ENCODE measurements around the gene GPX3. TPM values are rescaled to one million over a fixed set of nuclear protein-coding genes. Genes with fewer than 3 reads are reported as not detected.
A peak's percentile ranks its signal among the peaks of the same experiment; 100 is the strongest.

Gene GPX3
- total and polyA plus RNA-seq, 2 of the 13 experiments (the other 11 are each of a cell fraction or from before 2014, with no cell fraction given) = 33.8 to 1,892 TPM

- TF ChIP-seq ELF3 (CRISPR knock-in tag; IDR thresholded peaks at IDR 0.05) (peak; percentile 73), TBX2 (CRISPR knock-in tag; IDR thresholded peaks at IDR 0.05; ENCODE audit: borderline replicate concordance) (peak; percentile 40; the same call in 1 of the 2 replicates), PAX8 (CRISPR knock-in tag; IDR thresholded peaks at IDR 0.05; ENCODE audit: borderline replicate concordance) (no peak), HNF4A (CRISPR knock-in tag; IDR thresholded peaks at IDR 0.05) (peak; percentile 59; the same call in 1 of the 2 replicates), RXRB (CRISPR knock-in tag; IDR thresholded peaks at IDR 0.05; ENCODE audit: borderline replicate concordance) (peak; percentile 54; the same call in 1 of the 2 replicates)
These were observed 5.6 kb upstream of the GPX3 start (continued) for GRCh38 chr5:151014680-151015343.

- ATAC-seq = no peak
- Histone ChIP-seq H2AFZ (ENCODE audit: low read length) (no peak overlapping the region), H3K9me3 (ENCODE audit: low read length) (no peaks in the 10 kb centered on the region), H3K27ac (ENCODE audit: extremely low read length, insufficient read depth, low read length) (peak overlapping the region; percentile 48), H3K27me3 (ENCODE audit: control insufficient read depth in 1 of 2, insufficient read depth in 2 of 2, low read length in 2 of 2) (no peaks in the 10 kb centered on the region; a peak in 1 of 5 replicates), H4K20me1 (ENCODE audit: insufficient read depth, low read length) (no peaks in the 10 kb centered on the region), H3K4me3 (replicated peaks in 1 of 3; ENCODE audit: insufficient read depth in 1 of 3, low read depth in 2 of 3, low read length in 3 of 3) (no peak overlapping the region), H3K9ac (ENCODE audit: insufficient read depth, low read depth, low read length) (no peak overlapping the region), H3K4me1 (ENCODE audit: insufficient read depth, low read length) (peaks cover 91% of the 10 kb centered on the region), H3K79me2 (ENCODE audit: insufficient read depth, low read length) (peaks cover 8% of the 10 kb centered on the region), H3K36me3 (replicated peaks in 1 of 2; ENCODE audit: control insufficient read depth in 1 of 2, insufficient read depth in 2 of 2, low read length in 2 of 2) (no peaks in the 10 kb centered on the region), H3K4me2 (ENCODE audit: low read depth, low read length) (peak overlapping the region; percentile 55)
- no peak for TF ChIP-seq HIVEP1 (CRISPR knock-in tag; IDR thresholded peaks at IDR 0.05)
- no peak for TF ChIP-seq ZBTB26 (CRISPR knock-in tag; IDR thresholded peaks at IDR 0.05; ENCODE audit: borderline replicate concordance)
- no peak for TF ChIP-seq PTBP1 (IDR thresholded peaks at IDR 0.05; ENCODE audit: low read depth, low read length, poor library complexity, severe bottlenecking)
- no peak for TF ChIP-seq ZNF777 (CRISPR knock-in tag; IDR thresholded peaks at IDR 0.05)
- no peak for TF ChIP-seq ZFP41 (CRISPR knock-in tag; IDR thresholded peaks at IDR 0.05; ENCODE audit: borderline replicate concordance)
- no peak for TF ChIP-seq ZNF468 (CRISPR knock-in tag; IDR thresholded peaks at IDR 0.05)
- no peak for TF ChIP-seq ATF7 (IDR thresholded peaks at IDR 0.05)
- TF ChIP-seq ATF7 (CRISPR knock-in tag; IDR thresholded peaks at IDR 0.05) = no peak
- no peak for TF ChIP-seq ZSCAN29 (CRISPR knock-in tag; conservative IDR thresholded peaks at IDR 0.05)
- in situ Hi-C loops (cut with HindIII; ENCODE audit: extremely low pct_ligation_motif_present, low pct_unique_long_range_greater_than_20kb) = no loop called here
- WGBS (ENCODE audit: low lambda C conversion rate) = 76% methylated on average over 7 of the region's 7 CpGs
- CTCF ChIA-PET (ENCODE audit: low intra/inter-chr PET ratio, low total read pairs) = no interaction called here
- BruUV-seq (replicated peaks) = no TSS peak
- DNase-seq (ENCODE audit: low spot score) = no peak
- POLR2A ChIA-PET = interaction anchor here (1.2 kb wide), 1 partner anchor 12 kb away, joined by 3 read pairs; no protein-coding TSS in a partner anchor
- no peak for FAIRE-seq
- intact Hi-C loops (cut with micrococcal nuclease; ENCODE audit: unreplicated experiment) = no loop called here
These were observed 4.3 kb upstream of the GPX3 start for GRCh38 chr5:151015974-151016587.
